ENCODE data around the gene SHFL.

DNA sequence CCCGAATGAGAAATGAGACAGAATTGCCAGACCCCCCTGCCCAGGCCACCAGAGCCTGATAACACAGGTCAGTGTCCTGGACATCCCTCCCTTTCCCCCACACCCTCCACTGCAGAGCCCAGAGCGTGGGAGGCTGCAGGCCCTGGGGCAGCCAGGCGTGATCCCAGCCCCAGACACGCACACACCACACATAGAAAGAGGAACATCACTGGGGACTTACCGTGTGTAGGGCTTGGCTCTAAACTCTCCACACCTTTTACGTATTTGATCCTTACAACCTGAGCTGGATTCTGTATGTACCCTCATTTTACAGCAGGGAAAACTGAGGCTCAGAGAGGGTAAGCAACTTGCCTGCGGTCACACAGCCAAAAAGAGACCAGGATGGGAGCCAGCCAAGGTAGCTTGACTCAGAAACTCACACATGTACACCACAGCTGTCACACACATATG is 16.7 kb downstream of the SHFL start:
- no peak for TF ChIP-seq POLR2A (IDR thresholded peaks at IDR 0.05)
- TF ChIP-seq CTCF (IDR thresholded peaks at IDR 0.05), result no peak
